HCT116 (cell line): ENCODE data around the gene MAGT1. TPM values are rescaled to one million over a fixed set of nuclear protein-coding genes. Genes with fewer than 3 reads are reported as not detected.

ENCODE experiments used
- ATAC-seq: fragments of 200-7000 bp; cut with Tn5 transposase; 2 replicates; pipeline ENCODE4 v1.9.1; 2020; ENCODE audit warnings: mild to moderate bottlenecking, moderate library complexity
- BruUV-seq: library from RNA; stranded (reverse); fragments of 400-500 nt; replicated peaks from 2 replicates; lab custom pipeline; 2021; lab: Mats Ljungman, UMichigan
- CTCF ChIA-PET: fragments of 300-600 bp; sonication (Branson Sonifier 250); formaldehyde crosslinking; loops from one replicate; lab custom pipeline; 2021; ENCODE audit warnings: antibody characterized with exemption; lab: Charles Lee
- POLR2A ChIA-PET: fragments of 300-600, 350-600 bp; sonication (Branson Sonifier 250); formaldehyde crosslinking; loops from one replicate; lab custom pipeline; 2021; ENCODE audit warnings: antibody characterized with exemption; lab: Charles Lee
- RAD21 ChIA-PET, 2 experiments: fragments of 300-600 bp; sonication (Branson Sonifier 250); formaldehyde crosslinking; loops; one replicate each; lab custom pipeline; 2023; ENCODE audit warnings: low total read pairs in 2 of 2; ENCODE audit not compliant: uncharacterized antibody in 2 of 2, unreplicated experiment in 2 of 2, low non-redundant PET in 1 of 2; lab: Charles Lee
- DNase-seq: peaks from one replicate; pipeline ENCODE4 v3.0.0-alpha.2; 2010; ENCODE audit warnings: low read depth, low spot score
- H2AFZ ChIP-seq: fragments of 200-600 bp; shearing (Covaris generic), sonication (generic); 2 replicates; pipeline ENCODE4 v1.6.1; 2017; ENCODE audit warnings: low read depth, mixed run types, mixed read lengths, antibody characterized with exemption, low read length; ENCODE audit not compliant: poor library complexity, severe bottlenecking
- H3K27ac ChIP-seq: 2 replicates; pipeline ENCODE4 v1.5.1; 2012; ENCODE audit warnings: low read depth, low read length
- H3K27me3 ChIP-seq: fragments of 200-600 bp; sonication (generic); 2 replicates; pipeline ENCODE4 v1.6.1; 2016; ENCODE audit warnings: mixed run types, low read length, mixed read lengths; ENCODE audit not compliant: insufficient read depth
- H3K36me3 ChIP-seq, 2 experiments: fragments of 200-500 bp in 1 of 2; fragments of 200-600 bp in 1 of 2; sonication (Bioruptor generic) in 1 of 2; sonication (generic) in 1 of 2; 2 replicates each; pipeline versions ENCODE4 v1.5.1 to v1.6.1; 2014 to 2016; ENCODE audit warnings: low read length in 2 of 2, inconsistent platforms in 1 of 2, mixed read lengths in 1 of 2, mixed run types in 1 of 2; ENCODE audit not compliant: insufficient read depth in 2 of 2, control insufficient read depth in 1 of 2
- H3K4me1 ChIP-seq, 2 experiments: fragments of 200-600 bp in 1 of 2; sonication (generic) in 1 of 2; 2 replicates each; pipeline versions ENCODE4 v1.5.1 to v1.6.1; 2012 to 2017; ENCODE audit warnings: low read length in 2 of 2, inconsistent platforms in 1 of 2, mild to moderate bottlenecking in 1 of 2, mixed read lengths in 1 of 2, mixed run types in 1 of 2, moderate library complexity in 1 of 2; ENCODE audit not compliant: insufficient read depth in 2 of 2, control insufficient read depth in 1 of 2
- H3K4me2 ChIP-seq: fragments of 200-600 bp; sonication (generic); 2 replicates; pipeline ENCODE4 v1.6.1; 2017; ENCODE audit warnings: mixed run types, low read length, mixed read lengths
- H3K4me3 ChIP-seq, 2 experiments: fragments of 200-600 bp in 1 of 2; sonication (generic) in 1 of 2; replicated peaks in 1 of 2; 2 replicates each; pipeline ENCODE4 v1.5.1; 2011 to 2016; ENCODE audit warnings: low read length in 2 of 2, control low read depth in 1 of 2, low read depth in 1 of 2, mild to moderate bottlenecking in 1 of 2, mixed read lengths in 1 of 2, mixed run types in 1 of 2
- H3K79me2 ChIP-seq: fragments of 200-600 bp; sonication (generic); 2 replicates; pipeline ENCODE4 v1.6.1; 2017; ENCODE audit warnings: mild to moderate bottlenecking, mixed run types, low read length, moderate library complexity, mixed read lengths; ENCODE audit not compliant: insufficient read depth
- H3K9ac ChIP-seq: fragments of 200-600 bp; sonication (generic); 2 replicates; pipeline ENCODE4 v1.6.1; 2016; ENCODE audit warnings: low read length, mixed read lengths
- H3K9me2 ChIP-seq: fragments of 200-600 bp; sonication (generic), shearing (Covaris generic); 2 replicates; pipeline ENCODE4 v1.6.1; 2017; ENCODE audit warnings: mixed run types, mild to moderate bottlenecking, moderate library complexity; ENCODE audit not compliant: insufficient read depth
- H3K9me3 ChIP-seq, 2 experiments: fragments of 200-500 bp in 1 of 2; fragments of 200-600 bp in 1 of 2; sonication (Bioruptor generic) in 1 of 2; sonication (generic) in 1 of 2; 2 replicates each; pipeline ENCODE4 v1.6.1; 2014 to 2017; ENCODE audit warnings: low read length in 2 of 2, mixed read lengths in 2 of 2, inconsistent platforms in 1 of 2, low read depth in 1 of 2, mild to moderate bottlenecking in 1 of 2, mixed run types in 1 of 2, moderate library complexity in 1 of 2; ENCODE audit not compliant: control insufficient read depth in 1 of 2, insufficient read depth in 1 of 2
- H4K20me1 ChIP-seq: fragments of 200-600 bp; sonication (generic), shearing (Covaris generic); 2 replicates; pipeline ENCODE4 v1.6.1; 2017; ENCODE audit warnings: mixed run types, mild to moderate bottlenecking, moderate library complexity; ENCODE audit not compliant: insufficient read depth
- CTCF ChIP-seq, 3 experiments: fragments of 200-600 bp in 1 of 3; sonication (generic) in 1 of 3; IDR thresholded peaks in 2 of 3; conservative IDR thresholded peaks in 1 of 3; 2 replicates each; pipeline ENCODE4 v1.5.1; 2012 to 2017; ENCODE audit warnings: low read depth in 2 of 3, low read length in 2 of 3, antibody characterized with exemption in 1 of 3, borderline replicate concordance in 1 of 3, control low read depth in 1 of 3, mild to moderate bottlenecking in 1 of 3, mixed read lengths in 1 of 3, mixed run types in 1 of 3, moderate library complexity in 1 of 3; ENCODE audit not compliant: insufficient read depth in 1 of 3
- EZH2 ChIP-seq: fragments of 200-600 bp; sonication (generic); IDR thresholded peaks from 2 replicates; pipeline ENCODE4 v1.6.1; 2017; ENCODE audit warnings: antibody characterized with exemption, mixed run types
- EZH2phosphoT487 ChIP-seq: fragments of 200-600 bp; IDR thresholded peaks from 2 replicates; pipeline ENCODE4 v1.6.1; 2018; ENCODE audit warnings: antibody characterized with exemption, borderline replicate concordance
- FOSL1 ChIP-seq: IDR thresholded peaks from 2 replicates; pipeline ENCODE4 v1.6.1; 2012; ENCODE audit warnings: low read depth
- MAX ChIP-seq: IDR thresholded peaks from 2 replicates; pipeline ENCODE4 v1.6.1; 2012
- POLR2A ChIP-seq: IDR thresholded peaks from 2 replicates; pipeline ENCODE4 v1.7.0; 2011; ENCODE audit warnings: borderline replicate concordance; ENCODE audit not compliant: insufficient read depth, insufficient read length; ENCODE audit errors: extremely low read depth
- POLR2AphosphoS5 ChIP-seq: IDR thresholded peaks from 2 replicates; pipeline ENCODE4 v1.6.1; 2011; ENCODE audit warnings: mild to moderate bottlenecking, low read depth, low read length, moderate library complexity
- RAD21 ChIP-seq: IDR thresholded peaks from 2 replicates; pipeline ENCODE4 v1.6.1; 2012; ENCODE audit warnings: low read depth, mild to moderate bottlenecking
- REST ChIP-seq: IDR thresholded peaks from 2 replicates; pipeline ENCODE4 v1.6.1; 2012; ENCODE audit warnings: low read depth
- SIN3A ChIP-seq: IDR thresholded peaks from 2 replicates; pipeline ENCODE4 v1.6.1; 2012; ENCODE audit warnings: low read depth
- SP1 ChIP-seq: IDR thresholded peaks from 2 replicates; pipeline ENCODE4 v1.6.1; 2012; ENCODE audit warnings: low read depth
- SRF ChIP-seq: IDR thresholded peaks from 2 replicates; pipeline ENCODE4 v1.6.1; 2012; ENCODE audit warnings: low read depth
- TCF7L2 ChIP-seq: IDR thresholded peaks from 2 replicates; pipeline ENCODE4 v1.7.0; 2011; ENCODE audit warnings: borderline replicate concordance, inconsistent platforms; ENCODE audit not compliant: insufficient read depth, insufficient read length; ENCODE audit errors: extremely low read depth
- ZNF274 ChIP-seq: fragments of 200-500 bp; sonication (Bioruptor generic); IDR thresholded peaks from 2 replicates; pipeline ENCODE4 v1.6.1; 2014; ENCODE audit warnings: mild to moderate bottlenecking, low read depth, low read length, inconsistent platforms
- intact Hi-C: fragments of 100-400 bp; cut with micrococcal nuclease; formaldehyde crosslinking; loops from 2 replicates; pipeline ENCODE4 v1.10.0; 2022
- total RNA-seq: library from RNA; stranded (reverse); gene quantifications from one replicate; pipeline ENCODE4 v1.2.1, GENCODE V29; 2021; ENCODE audit not compliant: unreplicated experiment

MAGT1 gene
- total RNA-seq, 1 experiment from 2014 or later = 39.5 TPM

- no peak overlapping the region for H2AFZ ChIP-seq
- no peaks in the 10 kb centered on the region for H3K27me3 ChIP-seq
- no peaks in the 10 kb centered on the region for H3K9me3 ChIP-seq
- POLR2A ChIA-PET = no interaction called here
- no peaks in the 10 kb centered on the region for H3K36me3 ChIP-seq
- RAD21 ChIA-PET = no interaction called here
- BruUV-seq = no TSS peak
- no peaks in the 10 kb centered on the region for H3K9me2 ChIP-seq
- no peak overlapping the region for H3K9ac ChIP-seq
- H3K79me2 ChIP-seq = no peaks in the 10 kb centered on the region
- TF ChIP-seq ZNF274 (no peak), SIN3A (no peak), RAD21 (no peak), TCF7L2 (no peak), SRF (no peak), EZH2phosphoT487 (no peak), EZH2 (no peak), POLR2AphosphoS5 (no peak), CTCF (IDR thresholded peaks at IDR 0.05 in 2 of 3, conservative IDR thresholded peaks at IDR 0.05 in 1 of 3; ENCODE audit: borderline replicate concordance in 1 of 3, insufficient read depth in 1 of 3, low read depth in 2 of 3, low read length in 2 of 3) (no peak), SP1 (no peak), MAX (no peak), FOSL1 (no peak), REST (no peak), POLR2A (no peak)
- no peak for ATAC-seq
- intact Hi-C loops = no loop called here
- no peaks in the 10 kb centered on the region for H3K4me1 ChIP-seq
- no peak overlapping the region for H3K4me2 ChIP-seq
- no peaks in the 10 kb centered on the region for H4K20me1 ChIP-seq
- DNase-seq = no peak
- H3K4me3 ChIP-seq = no peak overlapping the region
- no peak overlapping the region for H3K27ac ChIP-seq
- CTCF ChIA-PET = no interaction called here
Measured at GRCh38 chrX:77802201-77802600, 93.0 kb downstream of the MAGT1 start.
